PC-3 (cell line): ENCODE results near the gene CFAP65. TPM values are rescaled to one million over a fixed set of nuclear protein-coding genes. Genes with fewer than 3 reads are reported as not detected.

Experiments
- ATAC-seq: fragments of 200-7000 bp; cut with Tn5 transposase; 2 replicates; pipeline ENCODE4 v1.9.1; 2020; ENCODE audit warnings: mild to moderate bottlenecking, moderate library complexity
- BruUV-seq: library from RNA; stranded (reverse); fragments of 400-500 nt; replicated peaks from 2 replicates; lab custom pipeline; 2021; lab: Mats Ljungman, UMichigan
- CTCF ChIA-PET: fragments of 300-600 bp; sonication (Branson Sonifier 250); formaldehyde crosslinking; loops from one replicate; lab custom pipeline; 2022; ENCODE audit warnings: antibody characterized with exemption; lab: Charles Lee
- POLR2A ChIA-PET: fragments of 300-600 bp; sonication (Branson Sonifier 250); formaldehyde crosslinking; loops from one replicate; lab custom pipeline; 2022; ENCODE audit warnings: antibody characterized with exemption; ENCODE audit not compliant: unreplicated experiment; lab: Charles Lee
- DNase-seq: peaks from one replicate; pipeline ENCODE4 v3.0.0-alpha.2; 2015
- H2AFZ ChIP-seq: fragments of 300-600 bp; sonication (generic); 2 replicates; pipeline ENCODE4 v1.6.0; 2016; ENCODE audit warnings: antibody characterized with exemption, low read length
- H3F3A ChIP-seq: fragments of 300-600 bp; sonication (generic); one replicate; pipeline ENCODE4 v1.6.0; 2017; ENCODE audit warnings: antibody characterized with exemption, low read length, control low read depth, mild to moderate bottlenecking; ENCODE audit not compliant: unreplicated experiment
- H3K27ac ChIP-seq: fragments of 300-600 bp; sonication (generic); 2 replicates; pipeline ENCODE4 v1.5.1; 2016; ENCODE audit warnings: mild to moderate bottlenecking, low read length
- H3K27me3 ChIP-seq: fragments of 300-600 bp; sonication (generic); 2 replicates; pipeline ENCODE4 v1.6.1; 2016; ENCODE audit warnings: low read length, mixed read lengths
- H3K36me3 ChIP-seq: fragments of 300-600 bp; sonication (generic); 2 replicates; pipeline ENCODE4 v1.6.1; 2016; ENCODE audit warnings: low read depth, mixed run types, low read length, mixed read lengths
- H3K4me1 ChIP-seq: fragments of 300-600 bp; sonication (generic); 2 replicates; pipeline ENCODE4 v1.5.1; 2016; ENCODE audit warnings: low read length; ENCODE audit not compliant: insufficient read depth
- H3K4me2 ChIP-seq: fragments of 300-600 bp; sonication (generic); 2 replicates; pipeline ENCODE4 v1.6.0; 2016; ENCODE audit warnings: low read length
- H3K4me3 ChIP-seq: fragments of 300-600 bp; sonication (generic); 2 replicates; pipeline ENCODE4 v1.5.1; 2016; ENCODE audit warnings: mild to moderate bottlenecking, low read length, mixed read lengths
- H3K79me2 ChIP-seq: fragments of 300-600 bp; sonication (generic); 2 replicates; pipeline ENCODE4 v1.6.1; 2017; ENCODE audit warnings: low read length, mixed read lengths
- H3K9ac ChIP-seq: fragments of 300-600 bp; sonication (generic); 2 replicates; pipeline ENCODE4 v1.6.0; 2016; ENCODE audit warnings: mild to moderate bottlenecking, low read length
- H3K9me2 ChIP-seq: fragments of 300-600 bp; sonication (generic); replicated peaks from 2 replicates; pipeline ENCODE4 v1.6.1; 2016; ENCODE audit warnings: mixed run types, low read length, mixed read lengths
- H3K9me3 ChIP-seq: fragments of 300-600 bp; sonication (generic); 2 replicates; pipeline ENCODE4 v1.6.1; 2016; ENCODE audit warnings: low read length, mixed read lengths
- H4K20me1 ChIP-seq: fragments of 300-600 bp; sonication (generic); 2 replicates; pipeline ENCODE4 v1.6.1; 2016; ENCODE audit warnings: low read length, mixed read lengths
- CTCF ChIP-seq: fragments of 300-600 bp; sonication (generic); conservative IDR thresholded peaks from 2 replicates; pipeline ENCODE4 v1.5.1; 2017; ENCODE audit warnings: antibody characterized with exemption, low read depth, mild to moderate bottlenecking, low read length
- EZH2 ChIP-seq: fragments of 300-600 bp; sonication (generic); IDR thresholded peaks from one replicate; pipeline ENCODE4 v1.6.1; 2017; ENCODE audit warnings: antibody characterized with exemption, mild to moderate bottlenecking, low read length; ENCODE audit not compliant: unreplicated experiment
- EZH2phosphoT487 ChIP-seq: fragments of 300-600 bp; sonication (generic); IDR thresholded peaks from 2 replicates; pipeline ENCODE4 v1.6.1; 2018; ENCODE audit warnings: mild to moderate bottlenecking, antibody characterized with exemption, low read length, borderline replicate concordance
- intact Hi-C: fragments of 100-400 bp; cut with micrococcal nuclease; formaldehyde crosslinking; loops from 2 replicates; pipeline ENCODE4 v1.9.0; 2023
- total RNA-seq: library from RNA; depleted of rRNA; stranded (reverse); fragments of >200 nt; gene quantifications from 2 replicates; pipeline ENCODE4 v1.2.3, GENCODE V29; 2014

Gene CFAP65
- total RNA-seq, 1 experiment from 2014 or later = 0.18 TPM

- ChIA-PET CTCF (no interaction called here), POLR2A (no interaction called here)
- no TSS peak for BruUV-seq
- no peaks in the 10 kb centered on the region for H3K4me1 ChIP-seq
- no peak overlapping the region for H3K4me2 ChIP-seq
- TF ChIP-seq CTCF (no peak), EZH2phosphoT487 (no peak), EZH2 (no peak)
- no peaks in the 10 kb centered on the region for H3K79me2 ChIP-seq
- H3K27ac ChIP-seq = no peak overlapping the region
- H3F3A ChIP-seq = no peaks in the 10 kb centered on the region
- intact Hi-C loops = no loop called here
- no peaks in the 10 kb centered on the region for H4K20me1 ChIP-seq
- H3K9ac ChIP-seq = no peak overlapping the region
- ATAC-seq (no peak), DNase-seq (no peak)
- no peaks in the 10 kb centered on the region for H3K36me3 ChIP-seq
- H3K9me3 ChIP-seq = no peaks in the 10 kb centered on the region
- no peaks in the 10 kb centered on the region for H3K9me2 ChIP-seq
- no peak overlapping the region for H3K4me3 ChIP-seq
- H2AFZ ChIP-seq = no peak overlapping the region
- no peaks in the 10 kb centered on the region for H3K27me3 ChIP-seq
These were observed 48.0 kb upstream of the CFAP65 start for GRCh38 chr2:219089330-219089729.

GRCh38 chr2:219087848-219088247 is 46.5 kb upstream of the CFAP65 start:
- TF ChIP-seq EZH2 (no peak), EZH2phosphoT487 (no peak), CTCF (no peak)
- H3K9me2 ChIP-seq = no peaks in the 10 kb centered on the region
- no peak overlapping the region for H2AFZ ChIP-seq
- no peaks in the 10 kb centered on the region for H3K79me2 ChIP-seq
- POLR2A ChIA-PET = no interaction called here
- no peaks in the 10 kb centered on the region for H3K36me3 ChIP-seq
- BruUV-seq = no TSS peak
- CTCF ChIA-PET = no interaction called here
- no peak overlapping the region for H3K9ac ChIP-seq
- H4K20me1 ChIP-seq = no peaks in the 10 kb centered on the region
- H3K27me3 ChIP-seq = no peaks in the 10 kb centered on the region
- no peaks in the 10 kb centered on the region for H3K4me1 ChIP-seq
- DNase-seq (peak; percentile 5), ATAC-seq (no peak)
- no peaks in the 10 kb centered on the region for H3F3A ChIP-seq
- H3K4me3 ChIP-seq = no peak overlapping the region
- no peaks in the 10 kb centered on the region for H3K9me3 ChIP-seq
- no peak overlapping the region for H3K27ac ChIP-seq
- intact Hi-C loops = no loop called here
- H3K4me2 ChIP-seq = no peak overlapping the region

- Histone ChIP-seq H3K9me3 (no peaks in the 10 kb centered on the region), H3F3A (no peaks in the 10 kb centered on the region), H3K79me2 (no peaks in the 10 kb centered on the region), H4K20me1 (no peaks in the 10 kb centered on the region), H3K4me1 (no peaks in the 10 kb centered on the region), H3K27ac (no peak overlapping the region), H2AFZ (no peak overlapping the region), H3K9ac (no peak overlapping the region), H3K9me2 (no peaks in the 10 kb centered on the region), H3K36me3 (no peaks in the 10 kb centered on the region), H3K27me3 (no peaks in the 10 kb centered on the region), H3K4me2 (no peak overlapping the region), H3K4me3 (no peak overlapping the region)
- TF ChIP-seq CTCF (no peak), EZH2 (no peak), EZH2phosphoT487 (no peak)
- DNase-seq (no peak), ATAC-seq (no peak)
- no TSS peak for BruUV-seq
- POLR2A ChIA-PET = no interaction called here
- intact Hi-C loops = no loop called here
- CTCF ChIA-PET = no interaction called here
These were observed 46.0 kb upstream of the CFAP65 start for GRCh38 chr2:219087361-219087760.
